ENCODE data around the gene IGSF11.

- TF ChIP-seq, protein P1, sequence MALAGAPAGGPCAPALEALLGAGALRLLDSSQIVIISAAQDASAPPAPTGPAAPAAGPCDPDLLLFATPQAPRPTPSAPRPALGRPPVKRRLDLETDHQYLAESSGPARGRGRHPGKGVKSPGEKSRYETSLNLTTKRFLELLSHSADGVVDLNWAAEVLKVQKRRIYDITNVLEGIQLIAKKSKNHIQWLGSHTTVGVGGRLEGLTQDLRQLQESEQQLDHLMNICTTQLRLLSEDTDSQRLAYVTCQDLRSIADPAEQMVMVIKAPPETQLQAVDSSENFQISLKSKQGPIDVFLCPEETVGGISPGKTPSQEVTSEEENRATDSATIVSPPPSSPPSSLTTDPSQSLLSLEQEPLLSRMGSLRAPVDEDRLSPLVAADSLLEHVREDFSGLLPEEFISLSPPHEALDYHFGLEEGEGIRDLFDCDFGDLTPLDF (CRISPR knock-in tag; IDR thresholded peaks at IDR 0.05), result no peak
- TF ChIP-seq CEBPZ (IDR thresholded peaks at IDR 0.05; ENCODE audit: borderline replicate concordance, low read depth, low read length) (no peak), HCFC1 (IDR thresholded peaks at IDR 0.05; ENCODE audit: low read depth, low read length) (no peak)
Observed at GRCh38 chr3:119025171-119025795, 9.4 kb downstream of the IGSF11 start.
